ENCODE measurements around the gene ZNF76. TPM values are rescaled to one million over a fixed set of nuclear protein-coding genes. Genes with fewer than 3 reads are reported as not detected.
A peak's percentile ranks its signal among the peaks of the same experiment; 100 is the strongest.

The ZNF76 gene
- total and polyA plus RNA-seq, 10 of the 15 experiments (the other 5 are each of a cell fraction or from before 2014, with no cell fraction given) = 2.8 to 41.0 (median 24.8) TPM

- TF ChIP-seq POU2F2 (IDR thresholded peaks at IDR 0.05; ENCODE audit: borderline replicate concordance, low read depth, low read length) (0 out of 3 replicates have a peak, but pooled peaks have one; percentile 22), NR2C1 (IDR thresholded peaks at IDR 0.05) (no peak), RELB (IDR thresholded peaks at IDR 0.05; ENCODE audit: low read depth) (no peak), CHD1 (IDR thresholded peaks at IDR 0.05; ENCODE audit: low read depth, low read length) (no peak), STAT1 (conservative IDR thresholded peaks at IDR 0.05) (0 out of 2 replicates have a peak, but pooled peaks have one; percentile 46), ATF7 (IDR thresholded peaks at IDR 0.05; ENCODE audit: low read depth) (no peak), CREM (IDR thresholded peaks at IDR 0.05; ENCODE audit: low read depth) (no peak), MXI1 (IDR thresholded peaks at IDR 0.05; ENCODE audit: low read depth, low read length) (no peak), NFYA (IDR thresholded peaks at IDR 0.05; ENCODE audit: borderline replicate concordance, low read depth, low read length) (no peak), BACH1 (IDR thresholded peaks at IDR 0.05; ENCODE audit: borderline replicate concordance) (no peak), TCF3 (IDR thresholded peaks at IDR 0.05; ENCODE audit: borderline replicate concordance, insufficient read depth, low read depth, low read length) (no peak), TAF1 (IDR thresholded peaks at IDR 0.05; ENCODE audit: borderline replicate concordance, low read depth, low read length) (no peak), PML (IDR thresholded peaks at IDR 0.05; ENCODE audit: low read length) (no peak), KDM1A (IDR thresholded peaks at IDR 0.05; ENCODE audit: borderline replicate concordance) (no peak), JUNB (IDR thresholded peaks at IDR 0.05) (no peak), CREB1 (IDR thresholded peaks at IDR 0.05; ENCODE audit: low read depth) (no peak), USF1 (IDR thresholded peaks at IDR 0.05; ENCODE audit: borderline replicate concordance, extremely low read length, insufficient read depth, low read depth, low read length) (no peak), RAD51 (IDR thresholded peaks at IDR 0.05) (no peak), YY1 (IDR thresholded peaks at IDR 0.05; ENCODE audit: low read depth, low read length) (0 out of 2 replicates have a peak, but pooled peaks have one; percentile 71), MYC (IDR thresholded peaks at IDR 0.05; ENCODE audit: insufficient read depth, insufficient read length, insufficient replicate concordance, low read length, severe bottlenecking) (no peak), SMC3 (IDR thresholded peaks at IDR 0.05; ENCODE audit: borderline replicate concordance, low read length) (peak; percentile 85), IRF4 (IDR thresholded peaks at IDR 0.05; ENCODE audit: low read depth, low read length) (no peak), FOXK2 (IDR thresholded peaks at IDR 0.05) (no peak), SMARCA5 (IDR thresholded peaks at IDR 0.05) (0 out of 2 replicates have a peak, but pooled peaks have one; percentile 45), EGR1 (IDR thresholded peaks at IDR 0.05; ENCODE audit: borderline replicate concordance in 1 of 2, low read depth in 2 of 2, low read length in 2 of 2) (no peak)
- TF ChIP-seq, protein P1, sequence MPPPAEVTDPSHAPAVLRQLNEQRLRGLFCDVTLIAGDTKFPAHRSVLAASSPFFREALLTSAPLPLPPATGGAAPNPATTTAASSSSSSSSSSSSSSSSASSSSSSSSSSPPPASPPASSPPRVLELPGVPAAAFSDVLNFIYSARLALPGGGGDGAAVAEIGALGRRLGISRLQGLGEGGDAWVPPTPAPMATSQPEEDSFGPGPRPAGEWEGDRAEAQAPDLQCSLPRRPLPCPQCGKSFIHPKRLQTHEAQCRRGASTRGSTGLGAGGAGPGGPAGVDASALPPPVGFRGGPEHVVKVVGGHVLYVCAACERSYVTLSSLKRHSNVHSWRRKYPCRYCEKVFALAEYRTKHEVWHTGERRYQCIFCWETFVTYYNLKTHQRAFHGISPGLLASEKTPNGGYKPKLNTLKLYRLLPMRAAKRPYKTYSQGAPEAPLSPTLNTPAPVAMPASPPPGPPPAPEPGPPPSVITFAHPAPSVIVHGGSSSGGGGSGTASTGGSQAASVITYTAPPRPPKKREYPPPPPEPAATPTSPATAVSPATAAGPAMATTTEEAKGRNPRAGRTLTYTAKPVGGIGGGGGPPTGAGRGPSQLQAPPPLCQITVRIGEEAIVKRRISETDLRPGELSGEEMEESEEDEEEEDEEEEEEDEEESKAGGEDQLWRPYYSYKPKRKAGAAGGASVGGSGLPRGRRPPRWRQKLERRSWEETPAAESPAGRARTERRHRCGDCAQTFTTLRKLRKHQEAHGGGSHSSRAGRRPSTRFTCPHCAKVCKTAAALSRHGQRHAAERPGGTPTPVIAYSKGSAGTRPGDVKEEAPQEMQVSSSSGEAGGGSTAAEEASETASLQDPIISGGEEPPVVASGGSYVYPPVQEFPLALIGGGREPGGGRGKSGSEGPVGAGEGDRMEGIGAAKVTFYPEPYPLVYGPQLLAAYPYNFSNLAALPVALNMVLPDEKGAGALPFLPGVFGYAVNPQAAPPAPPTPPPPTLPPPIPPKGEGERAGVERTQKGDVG (CRISPR knock-in tag; IDR thresholded peaks at IDR 0.05) = no peak
Observed at GRCh38 chr6:35327349-35328027, 68.0 kb downstream of the ZNF76 start (continued).

Data from GM12878 (cell line).